Common myeloid progenitor, CD34-positive (primary cell): ENCODE data around the gene ZDHHC14.

ENCODE experiments used
- CTCF ChIA-PET: fragments of 350-600 bp; sonication (Branson Sonifier 250); formaldehyde crosslinking; loops from one replicate; lab custom pipeline; 2021; ENCODE audit warnings: antibody characterized with exemption; lab: Charles Lee
- POLR2A ChIA-PET: fragments of 350-600 bp; sonication (Branson Sonifier 250); formaldehyde crosslinking; loops from one replicate; lab custom pipeline; 2021; ENCODE audit warnings: antibody characterized with exemption; lab: Charles Lee
- DNase-seq, 3 donors: peaks; one replicate each; pipeline versions ENCODE4 v3.0.0 to v3.0.0-alpha.2; 2013
- H3K27ac ChIP-seq, 2 experiments: 1 replicate in 1 of 2; 2 replicates in 1 of 2; pipeline ENCODE4 v1.7.0; 2013; ENCODE audit warnings: inconsistent platforms in 2 of 2, low read length in 2 of 2, mild to moderate bottlenecking in 2 of 2, low read depth in 1 of 2, moderate library complexity in 1 of 2; ENCODE audit not compliant: severe bottlenecking in 2 of 2, insufficient read depth in 1 of 2, poor library complexity in 1 of 2
- H3K27me3 ChIP-seq, 5 experiments: replicated peaks in 2 of 5; 1 replicate in 3 of 5; 2 replicates in 2 of 5; pipeline versions ENCODE4 v1.6.1 to v1.7.0; 2013; ENCODE audit warnings: low read length in 4 of 5, mild to moderate bottlenecking in 2 of 5, moderate library complexity in 2 of 5, inconsistent platforms in 1 of 5; ENCODE audit not compliant: insufficient read depth in 5 of 5, control insufficient read depth in 4 of 5
- H3K36me3 ChIP-seq, 4 experiments: 1 replicate in 2 of 4; 2 replicates in 2 of 4; pipeline versions ENCODE4 v1.6.1 to v1.7.0; 2013; ENCODE audit warnings: low read length in 3 of 4, control low read depth in 1 of 4, mild to moderate bottlenecking in 1 of 4; ENCODE audit not compliant: control insufficient read depth in 4 of 4, insufficient read depth in 4 of 4
- H3K4me1 ChIP-seq, 4 experiments: 1 replicate in 3 of 4; 2 replicates in 1 of 4; pipeline versions ENCODE4 v1.6.1 to v1.7.1; 2013; ENCODE audit warnings: low read length in 3 of 4, mild to moderate bottlenecking in 3 of 4, control low read depth in 1 of 4, inconsistent platforms in 1 of 4, moderate library complexity in 1 of 4; ENCODE audit not compliant: control insufficient read depth in 4 of 4, insufficient read depth in 4 of 4; ENCODE audit errors: control extremely low read depth in 1 of 4
- H3K4me3 ChIP-seq, 7 experiments: 1 replicate in 4 of 7; 2 replicates in 3 of 7; pipeline versions ENCODE4 v1.5.1 to v1.7.0; 2013; ENCODE audit warnings: mild to moderate bottlenecking in 7 of 7, low read length in 6 of 7, moderate library complexity in 6 of 7, inconsistent platforms in 2 of 7, low read depth in 2 of 7, control low read depth in 1 of 7; ENCODE audit not compliant: insufficient read depth in 4 of 7, control insufficient read depth in 1 of 7; ENCODE audit errors: extremely low read depth in 1 of 7
- H3K9me3 ChIP-seq, 5 experiments: 1 replicate in 4 of 5; 2 replicates in 1 of 5; pipeline versions ENCODE4 v1.6.1 to v1.7.1; 2013; ENCODE audit warnings: low read length in 4 of 5, mild to moderate bottlenecking in 2 of 5, inconsistent platforms in 1 of 5, low read depth in 1 of 5, moderate library complexity in 1 of 5; ENCODE audit not compliant: control insufficient read depth in 4 of 5, insufficient read depth in 2 of 5; ENCODE audit errors: control extremely low read depth in 1 of 5
- WGBS: methylation state at CpG from one replicate; pipeline ENCODE4 v1.1.5; 2013; ENCODE audit not compliant: insufficient coverage; 5-methylcytosine and 5-hydroxymethylcytosine counted together

Gene ZDHHC14

GRCh38 chr6:157712585-157713295 is 331.8 kb downstream of the ZDHHC14 start:
- H3K4me3 ChIP-seq = no peak overlapping the region
- H3K36me3 ChIP-seq = no peaks in the 10 kb centered on the region
- H3K27me3 ChIP-seq = no peaks in the 10 kb centered on the region
- ChIA-PET POLR2A (no interaction called here), CTCF (interaction anchor here (0.9 kb wide), 1 partner anchor 98 kb away, joined by 3 read pairs; no protein-coding TSS in a partner anchor)
- DNase-seq = no peak
- H3K9me3 ChIP-seq = no peaks in the 10 kb centered on the region
- 96% methylated on average over 6 of the region's 8 CpGs for WGBS
- no peak overlapping the region for H3K27ac ChIP-seq
- no peaks in the 10 kb centered on the region for H3K4me1 ChIP-seq

GRCh38 chr6:157713451-157714152 is 332.6 kb downstream of the ZDHHC14 start:
- POLR2A ChIA-PET = no interaction called here
- no peak for DNase-seq
- WGBS = 96% methylated on average over 12 of the region's 12 CpGs
- CTCF ChIA-PET = interaction anchor here (1.4 kb wide), 1 partner anchor 43 kb away, joined by 3 read pairs; no protein-coding TSS in a partner anchor
- H3K4me1 ChIP-seq = no peaks in the 10 kb centered on the region
- no peaks in the 10 kb centered on the region for H3K36me3 ChIP-seq
- H3K27me3 ChIP-seq = no peaks in the 10 kb centered on the region
- H3K9me3 ChIP-seq = no peaks in the 10 kb centered on the region
- no peak overlapping the region for H3K27ac ChIP-seq
- no peak overlapping the region for H3K4me3 ChIP-seq

GRCh38 chr6:157714153-157714490 is 333.1 kb downstream of the ZDHHC14 start:
- CTCF ChIA-PET = interaction anchor here (1.4 kb wide), 1 partner anchor 43 kb away, joined by 3 read pairs; no protein-coding TSS in a partner anchor
- WGBS = no CpG with 5 or more reads among the region's 1 CpG
- POLR2A ChIA-PET = no interaction called here

GRCh38 chr6:157715728-157716164 is 334.8 kb downstream of the ZDHHC14 start:
- ChIA-PET CTCF (interaction anchor here (0.7 kb wide), 1 partner anchor 93 kb away, joined by 3 read pairs; no protein-coding TSS in a partner anchor), POLR2A (no interaction called here)
- no peaks in the 10 kb centered on the region for H3K27me3 ChIP-seq
- no peaks in the 10 kb centered on the region for H3K4me1 ChIP-seq
- H3K9me3 ChIP-seq = no peaks in the 10 kb centered on the region
- H3K4me3 ChIP-seq = no peak overlapping the region
- H3K36me3 ChIP-seq = no peaks in the 10 kb centered on the region
- DNase-seq = no peak
- no peak overlapping the region for H3K27ac ChIP-seq
- 98% methylated on average over 5 of the region's 6 CpGs for WGBS

More at GRCh38 chr6:157714153-157714490, 333.1 kb downstream of the ZDHHC14 start:
- Histone ChIP-seq H3K4me1 (no peaks in the 10 kb centered on the region), H3K4me3 (no peak overlapping the region), H3K36me3 (no peaks in the 10 kb centered on the region), H3K9me3 (no peaks in the 10 kb centered on the region), H3K27me3 (no peaks in the 10 kb centered on the region), H3K27ac (no peak overlapping the region)
- no peak for DNase-seq

- Histone ChIP-seq H3K4me1 (no peaks in the 10 kb centered on the region), H3K27me3 (no peaks in the 10 kb centered on the region), H3K27ac (no peak overlapping the region), H3K4me3 (no peak overlapping the region), H3K9me3 (no peaks in the 10 kb centered on the region), H3K36me3 (no peaks in the 10 kb centered on the region)
- CTCF ChIA-PET = interaction anchor here (0.7 kb wide), 1 partner anchor 94 kb away, joined by 3 read pairs; no protein-coding TSS in a partner anchor
- POLR2A ChIA-PET = no interaction called here
- WGBS = 93% methylated on average over 12 of the region's 12 CpGs
- DNase-seq = no peak
These were observed 335.4 kb downstream of the ZDHHC14 start for GRCh38 chr6:157716251-157716995.

- no peak for DNase-seq
- POLR2A ChIA-PET = no interaction called here
- WGBS = 95% methylated on average over 7 of the region's 7 CpGs
These were observed 336.4 kb downstream of the ZDHHC14 start for GRCh38 chr6:157717340-157717748.

More at GRCh38 chr6:157717340-157717748, 336.4 kb downstream of the ZDHHC14 start:
- no peaks in the 10 kb centered on the region for H3K4me1 ChIP-seq
- H3K4me3 ChIP-seq = no peak overlapping the region
- no peaks in the 10 kb centered on the region for H3K27me3 ChIP-seq
- H3K27ac ChIP-seq = no peak overlapping the region
- CTCF ChIA-PET = no interaction called here
- H3K9me3 ChIP-seq = no peaks in the 10 kb centered on the region
- no peaks in the 10 kb centered on the region for H3K36me3 ChIP-seq
